WTC11 (cell line): ENCODE results near the gene NTN3. TPM values are rescaled to one million over a fixed set of nuclear protein-coding genes. Genes with fewer than 3 reads are reported as not detected.

Experiments used
- ATAC-seq: fragments of 200-7000 bp; cut with Tn5 transposase; 2 replicates; pipeline ENCODE4 v1.10.0; 2021; ENCODE audit warnings: mild to moderate bottlenecking, moderate library complexity
- CTCF ChIA-PET: fragments of 300-600 bp; sonication (Branson Sonifier 250); formaldehyde crosslinking; loops from one replicate; lab custom pipeline; 2021; ENCODE audit warnings: antibody characterized with exemption; lab: Charles Lee
- POLR2A ChIA-PET: fragments of 350-600 bp; sonication (Branson Sonifier 250); formaldehyde crosslinking; loops from one replicate; lab custom pipeline; 2021; ENCODE audit warnings: antibody characterized with exemption; lab: Charles Lee
- DNase-seq: peaks from one replicate; pipeline ENCODE4 v3.0.0; 2021; ENCODE audit warnings: low spot score
- H3K27ac Mint-ChIP-seq: 2 replicates; pipeline ENCODE4 v1.8.0; 2021; ENCODE audit warnings: mixed read lengths
- H3K27me3 Mint-ChIP-seq: 2 replicates; pipeline ENCODE4 v1.8.0; 2021; ENCODE audit warnings: low read depth, mild to moderate bottlenecking, moderate library complexity, mixed read lengths
- H3K36me3 Mint-ChIP-seq: 2 replicates; pipeline ENCODE4 v1.8.0; 2021; ENCODE audit warnings: mixed read lengths
- H3K4me1 Mint-ChIP-seq: 2 replicates; pipeline ENCODE4 v1.8.0; 2022; ENCODE audit warnings: mixed read lengths
- H3K4me3 Mint-ChIP-seq: 2 replicates; pipeline ENCODE4 v1.8.0; 2021; ENCODE audit warnings: mild to moderate bottlenecking, moderate library complexity, mixed read lengths
- H3K9me3 Mint-ChIP-seq: 2 replicates; pipeline ENCODE4 v1.8.0; 2021; ENCODE audit warnings: mixed read lengths
- ATF2 ChIP-seq: sonication (generic); formaldehyde crosslinking; IDR thresholded peaks from 2 replicates; pipeline ENCODE4 v1.8.1; 2022; ENCODE audit warnings: low read depth, missing genetic modification reagents, borderline replicate concordance
- ETV6 ChIP-seq: sonication (generic); formaldehyde crosslinking; IDR thresholded peaks from 2 replicates; pipeline ENCODE4 v1.8.1; 2022; ENCODE audit warnings: mild to moderate bottlenecking, missing genetic modification reagents
- FOXK1 ChIP-seq: sonication (generic); formaldehyde crosslinking; IDR thresholded peaks from 2 replicates; pipeline ENCODE4 v1.8.0; 2022; ENCODE audit warnings: mild to moderate bottlenecking, moderate library complexity, missing genetic modification reagents
- FOXP1 ChIP-seq: sonication (generic); formaldehyde crosslinking; IDR thresholded peaks from 2 replicates; pipeline ENCODE4 v1.8.0; 2022; ENCODE audit warnings: missing genetic modification reagents, mild to moderate bottlenecking, moderate library complexity, borderline replicate concordance
- FOXP4 ChIP-seq: sonication (generic); formaldehyde crosslinking; IDR thresholded peaks from 2 replicates; pipeline ENCODE4 v1.8.0; 2022; ENCODE audit warnings: mild to moderate bottlenecking, missing genetic modification reagents
- GRHL2 ChIP-seq: fragments of 250-450 bp; sonication (Bioruptor Pico); IDR thresholded peaks from 2 replicates; pipeline ENCODE4 v1.8.0; 2022; ENCODE audit warnings: mild to moderate bottlenecking, moderate library complexity; ENCODE audit not compliant: insufficient replicate concordance, severe bottlenecking
- IRF1 ChIP-seq: sonication (generic); formaldehyde crosslinking; IDR thresholded peaks from 2 replicates; pipeline ENCODE4 v1.8.0; 2023; ENCODE audit warnings: missing genetic modification reagents
- IRF2 ChIP-seq: sonication (generic); formaldehyde crosslinking; IDR thresholded peaks from 2 replicates; pipeline ENCODE4 v1.8.0; 2022; ENCODE audit warnings: low read depth, missing genetic modification reagents, borderline replicate concordance
- JUN ChIP-seq: sonication (generic); formaldehyde crosslinking; IDR thresholded peaks from 2 replicates; pipeline ENCODE4 v1.8.0; 2023; ENCODE audit warnings: mild to moderate bottlenecking, missing genetic modification reagents
- KAT7 ChIP-seq: sonication (generic); formaldehyde crosslinking; IDR thresholded peaks from 2 replicates; pipeline ENCODE4 v1.8.1; 2023; ENCODE audit warnings: missing genetic modification reagents, mild to moderate bottlenecking, borderline replicate concordance
- MAX ChIP-seq: sonication (generic); formaldehyde crosslinking; IDR thresholded peaks from 2 replicates; pipeline ENCODE4 v1.8.0; 2022; ENCODE audit warnings: mild to moderate bottlenecking, missing genetic modification reagents
- NFATC4 ChIP-seq: fragments of 250-450 bp; sonication (Bioruptor Pico); IDR thresholded peaks from 2 replicates; pipeline ENCODE4 v1.9.0; 2021; ENCODE audit warnings: mild to moderate bottlenecking
- NFYB ChIP-seq: sonication (generic); formaldehyde crosslinking; conservative IDR thresholded peaks from 2 replicates; pipeline ENCODE4 v1.8.0; 2022; ENCODE audit warnings: low read depth, missing genetic modification reagents
- NR2C2 ChIP-seq: sonication (generic); formaldehyde crosslinking; IDR thresholded peaks from 2 replicates; pipeline ENCODE4 v1.8.0; 2022; ENCODE audit warnings: mild to moderate bottlenecking, missing genetic modification reagents
- NR3C1 ChIP-seq: sonication (generic); formaldehyde crosslinking; conservative IDR thresholded peaks from 2 replicates; pipeline ENCODE4 v1.8.1; 2023; ENCODE audit warnings: low read depth, mild to moderate bottlenecking, missing genetic modification reagents
- PREB ChIP-seq: sonication (generic); formaldehyde crosslinking; IDR thresholded peaks from 2 replicates; pipeline ENCODE4 v1.8.1; 2022; ENCODE audit warnings: mild to moderate bottlenecking, missing genetic modification reagents, moderate library complexity, borderline replicate concordance
- RELA ChIP-seq: sonication (generic); formaldehyde crosslinking; IDR thresholded peaks from 2 replicates; pipeline ENCODE4 v1.8.1; 2022; ENCODE audit warnings: missing genetic modification reagents, mild to moderate bottlenecking, borderline replicate concordance
- RORB ChIP-seq: fragments of 250-450 bp; sonication (Bioruptor Pico); IDR thresholded peaks from 2 replicates; pipeline ENCODE4 v1.9.0; 2021; ENCODE audit warnings: mild to moderate bottlenecking
- TCF7 ChIP-seq: sonication (generic); formaldehyde crosslinking; IDR thresholded peaks from 2 replicates; pipeline ENCODE4 v1.8.0; 2022; ENCODE audit warnings: mild to moderate bottlenecking, low read depth, missing genetic modification reagents, moderate library complexity
- ZBTB21 ChIP-seq: sonication (generic); formaldehyde crosslinking; IDR thresholded peaks from 2 replicates; pipeline ENCODE4 v1.8.1; 2023; ENCODE audit warnings: mild to moderate bottlenecking, missing genetic modification reagents, borderline replicate concordance
- ZNF121 ChIP-seq: sonication (generic); formaldehyde crosslinking; IDR thresholded peaks from 2 replicates; pipeline ENCODE4 v1.8.0; 2023; ENCODE audit warnings: missing genetic modification reagents
- ZNF138 ChIP-seq: sonication (generic); formaldehyde crosslinking; conservative IDR thresholded peaks from 2 replicates; pipeline ENCODE4 v1.8.1; 2022; ENCODE audit warnings: mild to moderate bottlenecking, moderate library complexity, missing genetic modification reagents
- ZNF281 ChIP-seq: sonication (generic); formaldehyde crosslinking; IDR thresholded peaks from 2 replicates; pipeline ENCODE4 v1.8.0; 2023; ENCODE audit warnings: mild to moderate bottlenecking, missing genetic modification reagents
- ZNF396 ChIP-seq: fragments of 250-450 bp; sonication (Bioruptor Pico); IDR thresholded peaks from 2 replicates; pipeline ENCODE4 v1.8.0; 2021; ENCODE audit warnings: mild to moderate bottlenecking, moderate library complexity, borderline replicate concordance
- ZNF512 ChIP-seq: sonication (generic); formaldehyde crosslinking; IDR thresholded peaks from 2 replicates; pipeline ENCODE4 v1.8.1; 2022; ENCODE audit warnings: missing genetic modification reagents, borderline replicate concordance
- total RNA-seq: library from RNA; stranded (reverse); gene quantifications from 3 replicates; pipeline ENCODE4 v1.2.3, GENCODE V29; 2021

NTN3 gene
- total RNA-seq, 1 experiment from 2014 or later = 0.92 TPM

GRCh38 chr16:2471653-2472487 lies 773 bp downstream of the NTN3 start:
- ATAC-seq = no peak
- no peak for DNase-seq
- no peak overlapping the region for H3K27ac Mint-ChIP-seq
- no peaks in the 10 kb centered on the region for H3K36me3 Mint-ChIP-seq
- H3K9me3 Mint-ChIP-seq = no peaks in the 10 kb centered on the region
- H3K4me1 Mint-ChIP-seq = peaks cover 22% of the 10 kb centered on the region
- H3K27me3 Mint-ChIP-seq = peaks cover 38% of the 10 kb centered on the region
- ChIA-PET POLR2A (interaction anchor here (0.6 to 1.0 kb wide), 2 partner anchors 12 to 30 kb away, joined by 3 read pairs; partner anchors contain the start of gene TEDC2), CTCF (interaction anchor here (1.0 to 5.9 kb wide), 4 partner anchors 30 to 60 kb away, joined by 4 to 53 read pairs (median 5); partner anchors contain the start of gene ATP6V0C)
- H3K4me3 Mint-ChIP-seq = peak overlapping the region; percentile 50
- TF ChIP-seq MAX (CRISPR knock-in tag) = peak; percentile 83; the same call in 1 of the 2 replicates
- no peak for TF ChIP-seq ZNF512 (CRISPR knock-in tag)
- no peak for TF ChIP-seq RORB (CRISPR knock-in tag)
- no peak for TF ChIP-seq ATF2 (CRISPR knock-in tag)
- peak; percentile 11 for TF ChIP-seq ETV6 (CRISPR knock-in tag)
- TF ChIP-seq NR2C2 = 0 out of 2 replicates have a peak, but pooled peaks have one; percentile 48
- TF ChIP-seq PREB (CRISPR knock-in tag) = no peak
- 0 out of 2 replicates have a peak, but pooled peaks have one; percentile 81 for TF ChIP-seq IRF1 (CRISPR knock-in tag)
- TF ChIP-seq GRHL2 (CRISPR knock-in tag) = no peak
- peak; percentile 18; the same call in 1 of the 2 replicates for TF ChIP-seq FOXK1 (CRISPR knock-in tag)
- 0 out of 2 replicates have a peak, but pooled peaks have one; percentile 4 for TF ChIP-seq ZNF121 (CRISPR knock-in tag)
- no peak for TF ChIP-seq TCF7 (CRISPR knock-in tag)
- peak; percentile 31; the same call in 1 of the 2 replicates for TF ChIP-seq NR3C1
- no peak for TF ChIP-seq ZBTB21 (CRISPR knock-in tag)
- TF ChIP-seq ZNF396 = no peak
- no peak for TF ChIP-seq ZNF138 (CRISPR knock-in tag)
- no peak for TF ChIP-seq NFATC4 (CRISPR knock-in tag)
- peak; percentile 74 for TF ChIP-seq FOXP4 (CRISPR knock-in tag)
- TF ChIP-seq ZNF281 (CRISPR knock-in tag) = no peak
- no peak for TF ChIP-seq NFYB
- peak; percentile 70; the same call in 1 of the 2 replicates for TF ChIP-seq FOXP1 (CRISPR knock-in tag)
- 0 out of 2 replicates have a peak, but pooled peaks have one; percentile 56 for TF ChIP-seq RELA (CRISPR knock-in tag)
- peak; percentile 44; the same call in 1 of the 2 replicates for TF ChIP-seq KAT7 (CRISPR knock-in tag)
- TF ChIP-seq IRF2 (CRISPR knock-in tag) = no peak
- no peak for TF ChIP-seq JUN (CRISPR knock-in tag)
